Neural progenitor cell (in vitro differentiated cells): ENCODE data around the gene CHST9.

ENCODE experiments used
- EZH2 ChIP-seq: fragments of 200-600 bp; sonication (generic); IDR thresholded peaks from 2 replicates; pipeline ENCODE4 v1.6.1; 2017; ENCODE audit warnings: antibody characterized with exemption, mild to moderate bottlenecking, moderate library complexity
- EZH2phosphoT487 ChIP-seq: fragments of 200-600 bp; sonication (generic); IDR thresholded peaks from 2 replicates; pipeline ENCODE4 v1.6.1; 2017; ENCODE audit warnings: antibody characterized with exemption
- TF ChIP-seq, protein P1 (sequence below): fragments of 200-600 bp; sonication (generic); IDR thresholded peaks from 2 replicates; pipeline ENCODE4 v1.5.1; 2017; ENCODE audit warnings: antibody characterized with exemption, mild to moderate bottlenecking

DNA sequence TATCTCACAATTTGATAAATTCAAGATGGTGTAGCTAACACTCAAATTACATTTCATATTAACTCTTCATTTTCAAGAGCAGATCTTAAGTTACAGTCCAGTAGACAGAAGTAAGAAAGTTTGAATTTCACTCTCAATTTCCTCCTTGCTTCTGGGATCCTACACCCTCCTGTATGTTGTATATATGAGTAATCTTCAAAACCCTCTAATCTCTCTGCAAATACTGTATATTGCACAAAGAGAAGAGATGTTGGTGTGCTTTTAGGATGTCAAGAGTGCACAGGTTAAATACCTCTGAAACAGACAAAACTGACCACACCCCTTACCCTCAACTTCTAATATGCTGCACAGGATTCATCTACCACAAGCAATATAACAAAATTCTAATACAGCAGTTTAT lies 6.7 kb downstream of the CHST9 start:
- TF ChIP-seq, protein P1, sequence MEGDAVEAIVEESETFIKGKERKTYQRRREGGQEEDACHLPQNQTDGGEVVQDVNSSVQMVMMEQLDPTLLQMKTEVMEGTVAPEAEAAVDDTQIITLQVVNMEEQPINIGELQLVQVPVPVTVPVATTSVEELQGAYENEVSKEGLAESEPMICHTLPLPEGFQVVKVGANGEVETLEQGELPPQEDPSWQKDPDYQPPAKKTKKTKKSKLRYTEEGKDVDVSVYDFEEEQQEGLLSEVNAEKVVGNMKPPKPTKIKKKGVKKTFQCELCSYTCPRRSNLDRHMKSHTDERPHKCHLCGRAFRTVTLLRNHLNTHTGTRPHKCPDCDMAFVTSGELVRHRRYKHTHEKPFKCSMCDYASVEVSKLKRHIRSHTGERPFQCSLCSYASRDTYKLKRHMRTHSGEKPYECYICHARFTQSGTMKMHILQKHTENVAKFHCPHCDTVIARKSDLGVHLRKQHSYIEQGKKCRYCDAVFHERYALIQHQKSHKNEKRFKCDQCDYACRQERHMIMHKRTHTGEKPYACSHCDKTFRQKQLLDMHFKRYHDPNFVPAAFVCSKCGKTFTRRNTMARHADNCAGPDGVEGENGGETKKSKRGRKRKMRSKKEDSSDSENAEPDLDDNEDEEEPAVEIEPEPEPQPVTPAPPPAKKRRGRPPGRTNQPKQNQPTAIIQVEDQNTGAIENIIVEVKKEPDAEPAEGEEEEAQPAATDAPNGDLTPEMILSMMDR = no peak
- TF ChIP-seq EZH2 (no peak), EZH2phosphoT487 (no peak)
